GM23338 (cell line): ENCODE measurements around the gene CLDN9. TPM values are rescaled to one million over a fixed set of nuclear protein-coding genes. Genes with fewer than 3 reads are reported as not detected.

Experiments
- ATAC-seq: fragments of 200-7000 bp; cut with Tn5 transposase; 3 replicates; pipeline ENCODE4 v1.9.1; 2020
- DNase-seq: peaks from one replicate; pipeline ENCODE4 v3.0.0-alpha.2; 2015; ENCODE audit warnings: low spot score
- H2AFZ ChIP-seq: fragments of 200-600 bp; sonication (generic); 2 replicates; pipeline ENCODE4 v1.8.0; 2016; ENCODE audit warnings: antibody characterized with exemption, mild to moderate bottlenecking, moderate library complexity
- H3F3A ChIP-seq: fragments of 200-600 bp; sonication (generic); replicated peaks from 2 replicates; pipeline ENCODE4 v1.8.0; 2017; ENCODE audit warnings: antibody characterized with exemption, mixed run types, low read depth
- H3K27ac ChIP-seq: fragments of 200-600 bp; sonication (generic); 2 replicates; pipeline ENCODE4 v1.6.1; 2016; ENCODE audit warnings: low read depth
- H3K27me3 ChIP-seq: fragments of 200-600 bp; sonication (generic); 2 replicates; pipeline ENCODE4 v1.8.0; 2016; ENCODE audit warnings: mild to moderate bottlenecking, mixed run types, moderate library complexity; ENCODE audit not compliant: insufficient read depth
- H3K36me3 ChIP-seq: fragments of 200-600 bp; sonication (generic); 2 replicates; pipeline ENCODE4 v1.8.0; 2016; ENCODE audit warnings: mild to moderate bottlenecking; ENCODE audit not compliant: insufficient read depth
- H3K4me1 ChIP-seq: fragments of 200-600 bp; sonication (generic); 2 replicates; pipeline ENCODE4 v1.8.0; 2016; ENCODE audit warnings: mild to moderate bottlenecking, moderate library complexity; ENCODE audit not compliant: insufficient read depth
- H3K4me2 ChIP-seq: fragments of 200-600 bp; sonication (generic); 2 replicates; pipeline ENCODE4 v1.7.1; 2017; ENCODE audit warnings: mixed run types
- H3K4me3 ChIP-seq: fragments of 200-600 bp; sonication (generic); 2 replicates; pipeline ENCODE4 v1.6.1; 2016; ENCODE audit warnings: mixed run types
- H3K79me2 ChIP-seq: fragments of 200-600 bp; sonication (generic); replicated peaks from 2 replicates; pipeline ENCODE4 v1.8.0; 2017; ENCODE audit warnings: mild to moderate bottlenecking; ENCODE audit not compliant: insufficient read depth
- H3K9me2 ChIP-seq: fragments of 200-600 bp; sonication (generic); 2 replicates; pipeline ENCODE4 v1.8.0; 2017; ENCODE audit not compliant: insufficient read depth
- H4K20me1 ChIP-seq: fragments of 200-600 bp; sonication (generic); replicated peaks from 2 replicates; pipeline ENCODE4 v1.8.0; 2017; ENCODE audit warnings: mild to moderate bottlenecking; ENCODE audit not compliant: insufficient read depth
- H3K27ac Mint-ChIP-seq: 2 replicates; pipeline ENCODE4 v1.8.0; 2020; ENCODE audit warnings: inconsistent platforms, mild to moderate bottlenecking, moderate library complexity, mixed read lengths
- H3K27me3 Mint-ChIP-seq: 3 replicates; pipeline ENCODE4 v1.8.0; 2022; ENCODE audit warnings: low read depth, mild to moderate bottlenecking, moderate library complexity, mixed read lengths, inconsistent platforms; ENCODE audit not compliant: insufficient read depth, poor library complexity
- H3K36me3 Mint-ChIP-seq: 3 replicates; pipeline ENCODE4 v1.8.0; 2021; ENCODE audit warnings: low read depth, mild to moderate bottlenecking, inconsistent platforms, moderate library complexity, mixed read lengths
- H3K4me1 Mint-ChIP-seq: 3 replicates; pipeline ENCODE4 v1.8.0; 2020; ENCODE audit warnings: mild to moderate bottlenecking, inconsistent platforms, mixed read lengths
- H3K4me3 Mint-ChIP-seq: 3 replicates; pipeline ENCODE4 v1.8.0; 2021; ENCODE audit warnings: moderate library complexity, mild to moderate bottlenecking, inconsistent platforms, mixed read lengths
- H3K9me3 Mint-ChIP-seq: 3 replicates; pipeline ENCODE4 v1.8.0; 2020; ENCODE audit warnings: moderate library complexity, mild to moderate bottlenecking, inconsistent platforms, mixed read lengths
- CREB1 ChIP-seq: fragments of 250-450 bp; sonication (Bioruptor Pico); IDR thresholded peaks from 2 replicates; pipeline ENCODE4 v1.5.0; 2020; ENCODE audit warnings: low read depth, mild to moderate bottlenecking, moderate library complexity
- CTCF ChIP-seq, 2 experiments: fragments of 200-600 bp in 1 of 2; sonication (generic) in 1 of 2; conservative IDR thresholded peaks; 2 replicates each; pipeline versions ENCODE4 v1.5.1 to v1.6.1; 2016 to 2017; ENCODE audit warnings: antibody characterized with exemption in 2 of 2, low read depth in 2 of 2, mild to moderate bottlenecking in 2 of 2, moderate library complexity in 1 of 2
- ETS1 ChIP-seq: IDR thresholded peaks from 2 replicates; pipeline ENCODE4 v1.6.1; 2016; ENCODE audit warnings: antibody characterized with exemption
- EZH2 ChIP-seq: fragments of 200-600 bp; sonication (generic); IDR thresholded peaks from one replicate; pipeline ENCODE4 v1.8.0; 2017; ENCODE audit warnings: antibody characterized with exemption, mild to moderate bottlenecking, low read depth; ENCODE audit not compliant: unreplicated experiment
- EZH2phosphoT487 ChIP-seq: fragments of 200-600 bp; sonication (generic); IDR thresholded peaks from one replicate; pipeline ENCODE4 v1.8.1; 2018; ENCODE audit warnings: antibody characterized with exemption; ENCODE audit not compliant: unreplicated experiment
- NANOG ChIP-seq: IDR thresholded peaks from 2 replicates; pipeline ENCODE4 v1.6.1; 2016; ENCODE audit warnings: antibody characterized with exemption, borderline replicate concordance
- POLR2AphosphoS5 ChIP-seq: IDR thresholded peaks from 2 replicates; pipeline ENCODE4 v1.6.1; 2016; ENCODE audit warnings: antibody characterized with exemption, low read depth
- STAT1 ChIP-seq: IDR thresholded peaks from one replicate; pipeline ENCODE4 v1.6.1; 2016; ENCODE audit warnings: antibody characterized with exemption; ENCODE audit not compliant: unreplicated experiment
- ZNF331 ChIP-seq: fragments of 250-450 bp; sonication (Bioruptor Pico); IDR thresholded peaks from 2 replicates; pipeline ENCODE4 v1.5.0; 2020; ENCODE audit warnings: low read depth, mild to moderate bottlenecking, moderate library complexity
- ZNF462 ChIP-seq: fragments of 250-450 bp; sonication (Bioruptor Pico); IDR thresholded peaks from 2 replicates; pipeline ENCODE4 v1.5.0; 2020; ENCODE audit warnings: mild to moderate bottlenecking, moderate library complexity
- polyA plus RNA-seq: library from polyadenylated mRNA; unstranded; fragments of >200 nt; fragmentation: Nextera tagmentation; extraction: Ambion mirVana; gene quantifications from 2 replicates; pipeline ENCODE4 v1.2.1, GENCODE V29; 2016
- total RNA-seq: library from RNA; depleted of rRNA; stranded (reverse); fragments of >200 nt; shearing (Covaris generic); gene quantifications from 2 replicates; pipeline ENCODE4 v1.2.3, GENCODE V29; 2014

The CLDN9 gene
- total and polyA plus RNA-seq, 2 experiments from 2014 or later, result 1.8 to 3.0 TPM

- Mint-ChIP-seq H3K27ac (no peak overlapping the region), H3K9me3 (no peaks in the 10 kb centered on the region), H3K36me3 (peaks cover 15% of the 10 kb centered on the region), H3K4me1 (peaks cover 27% of the 10 kb centered on the region), H3K27me3 (peaks cover 47% of the 10 kb centered on the region), H3K4me3 (peak overlapping the region; percentile 68; the same call in 2 of the 3 replicates)
- DNase-seq (no peak), ATAC-seq (no peak)
- H3K36me3 ChIP-seq, result no peaks in the 10 kb centered on the region
- peak overlapping the region; percentile 95; the same call in 1 of the 2 replicates for H3K4me2 ChIP-seq
- H3K27me3 ChIP-seq, result peaks cover 45% of the 10 kb centered on the region
- H3F3A ChIP-seq, result peaks cover 36% of the 10 kb centered on the region
- no peak for TF ChIP-seq EZH2phosphoT487
- TF ChIP-seq ETS1, result no peak
- TF ChIP-seq CREB1 (CRISPR knock-in tag), result no peak
- TF ChIP-seq STAT1, result no peak
- no peak for TF ChIP-seq NANOG
- no peak for TF ChIP-seq CTCF (conservative IDR thresholded peaks at IDR 0.05; ENCODE audit: low read depth in 2 of 2)
- TF ChIP-seq EZH2, result no peak
- TF ChIP-seq ZNF331 (CRISPR knock-in tag), result no peak
- peaks cover 20% of the 10 kb centered on the region; the same call in 1 of the 2 replicates for H3K4me1 ChIP-seq
- H3K9me2 ChIP-seq, result no peaks in the 10 kb centered on the region
- H2AFZ ChIP-seq, result no peak overlapping the region
- H3K79me2 ChIP-seq, result no peaks in the 10 kb centered on the region
- peak overlapping the region; percentile 94 for H3K4me3 ChIP-seq
- peaks cover 12% of the 10 kb centered on the region for H4K20me1 ChIP-seq
- no peak overlapping the region for H3K27ac ChIP-seq
Observed at GRCh38 chr16:2967721-2968161, 45.0 kb upstream of the CLDN9 start.

DNA sequence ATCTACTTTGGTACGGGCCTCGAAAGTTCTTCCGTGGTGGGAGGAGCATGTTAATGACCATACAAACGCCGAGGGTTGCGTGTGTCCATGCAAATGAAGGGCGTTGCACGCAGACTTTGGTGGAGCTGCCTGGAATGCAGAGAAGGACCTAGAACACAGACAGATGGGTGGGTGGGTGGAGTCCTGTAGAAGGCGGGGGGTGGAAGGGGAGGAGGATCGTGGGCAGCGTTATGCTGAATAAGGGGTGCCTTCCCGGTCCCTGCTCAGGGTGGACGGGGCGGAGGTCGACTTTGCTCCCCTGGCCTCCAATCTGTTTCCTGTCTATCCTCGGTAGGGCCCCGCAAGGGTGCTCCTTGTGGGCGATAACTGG is 44.4 kb upstream of the CLDN9 start:
- Histone ChIP-seq H3K9me2 (no peaks in the 10 kb centered on the region), H3K27me3 (peaks cover 39% of the 10 kb centered on the region), H3K79me2 (no peaks in the 10 kb centered on the region), H3K27ac (no peak overlapping the region), H3F3A (peaks cover 40% of the 10 kb centered on the region), H2AFZ (peak overlapping the region; percentile 85; the same call in 1 of the 2 replicates), H3K4me1 (peaks cover 20% of the 10 kb centered on the region; the same call in 1 of the 2 replicates), H3K4me3 (peak overlapping the region; percentile 94), H3K4me2 (peak overlapping the region; percentile 95), H4K20me1 (peaks cover 12% of the 10 kb centered on the region), H3K36me3 (no peaks in the 10 kb centered on the region)
- H3K4me1 Mint-ChIP-seq, result peaks cover 27% of the 10 kb centered on the region
- peak; percentile 54 for DNase-seq
- H3K9me3 Mint-ChIP-seq, result no peaks in the 10 kb centered on the region
- ATAC-seq, result no peak
- H3K4me3 Mint-ChIP-seq, result peak overlapping the region; percentile 68
- peaks cover 47% of the 10 kb centered on the region for H3K27me3 Mint-ChIP-seq
- H3K27ac Mint-ChIP-seq, result no peak overlapping the region
- H3K36me3 Mint-ChIP-seq, result peaks cover 17% of the 10 kb centered on the region
- TF ChIP-seq POLR2AphosphoS5 (no peak), ZNF462 (CRISPR knock-in tag) (no peak), NANOG (no peak), CREB1 (CRISPR knock-in tag) (no peak), ZNF331 (CRISPR knock-in tag) (no peak), CTCF (conservative IDR thresholded peaks at IDR 0.05; ENCODE audit: low read depth in 2 of 2) (no peak)
